Neural progenitor cell (in vitro differentiated cells): ENCODE data around the gene ALPK1. TPM values are rescaled to one million over a fixed set of nuclear protein-coding genes. Genes with fewer than 3 reads are reported as not detected.

Experiments
- DNase-seq: peaks from one replicate; pipeline ENCODE4 v3.0.0-alpha.2; 2016; ENCODE audit warnings: low spot score
- H2AFZ ChIP-seq: fragments of 200-600 bp; sonication (generic); replicated peaks from 2 replicates; pipeline ENCODE4 v1.6.1; 2016; ENCODE audit warnings: antibody characterized with exemption
- H3F3A ChIP-seq: fragments of 200-600 bp; sonication (generic); 2 replicates; pipeline ENCODE4 v1.6.1; 2016; ENCODE audit warnings: antibody characterized with exemption, low read depth
- H3K27ac ChIP-seq: fragments of 200-600 bp; sonication (generic); 2 replicates; pipeline ENCODE4 v1.5.1; 2016; ENCODE audit warnings: mild to moderate bottlenecking
- H3K27me3 ChIP-seq: fragments of 200-600 bp; sonication (generic); 2 replicates; pipeline ENCODE4 v1.6.1; 2016; ENCODE audit warnings: mild to moderate bottlenecking, moderate library complexity
- H3K36me3 ChIP-seq: fragments of 200-600 bp; sonication (generic); 2 replicates; pipeline ENCODE4 v1.5.1; 2016
- H3K4me1 ChIP-seq: fragments of 200-600 bp; sonication (generic); 2 replicates; pipeline ENCODE4 v1.6.1; 2016; ENCODE audit warnings: mixed run types
- H3K4me2 ChIP-seq: fragments of 200-600 bp; sonication (generic); 2 replicates; pipeline ENCODE4 v1.6.1; 2016
- H3K4me3 ChIP-seq: fragments of 200-600 bp; sonication (generic); 2 replicates; pipeline ENCODE4 v1.5.1; 2016
- H3K79me2 ChIP-seq: fragments of 200-600 bp; sonication (generic); 2 replicates; pipeline ENCODE4 v1.6.1; 2016; ENCODE audit warnings: low read depth
- H3K9ac ChIP-seq: fragments of 200-600 bp; sonication (generic); 2 replicates; pipeline ENCODE4 v1.6.1; 2016
- H3K9me3 ChIP-seq: fragments of 200-600 bp; sonication (generic); 2 replicates; pipeline ENCODE4 v1.5.1; 2016; ENCODE audit warnings: low read depth
- H4K20me1 ChIP-seq: fragments of 200-600 bp; sonication (generic); 2 replicates; pipeline ENCODE4 v1.6.1; 2016; ENCODE audit warnings: low read depth
- H3K27ac Mint-ChIP-seq: 3 replicates; pipeline ENCODE4 v1.8.0; 2021; ENCODE audit warnings: mixed read lengths
- H3K27me3 Mint-ChIP-seq: 2 replicates; pipeline ENCODE4 v1.8.0; 2022; ENCODE audit warnings: low read depth, mild to moderate bottlenecking, inconsistent platforms, moderate library complexity, mixed read lengths; ENCODE audit not compliant: insufficient read depth
- H3K36me3 Mint-ChIP-seq: 3 replicates; pipeline ENCODE4 v1.8.0; 2021; ENCODE audit warnings: mixed read lengths
- H3K4me1 Mint-ChIP-seq: 3 replicates; pipeline ENCODE4 v1.8.0; 2021; ENCODE audit warnings: mixed read lengths
- H3K4me3 Mint-ChIP-seq: 3 replicates; pipeline ENCODE4 v1.8.0; 2021; ENCODE audit warnings: mild to moderate bottlenecking, moderate library complexity, mixed read lengths
- H3K9me3 Mint-ChIP-seq: 3 replicates; pipeline ENCODE4 v1.8.0; 2020; ENCODE audit warnings: mixed read lengths
- EZH2 ChIP-seq: fragments of 200-600 bp; sonication (generic); IDR thresholded peaks from 2 replicates; pipeline ENCODE4 v1.6.1; 2017; ENCODE audit warnings: antibody characterized with exemption, mild to moderate bottlenecking, moderate library complexity
- EZH2phosphoT487 ChIP-seq: fragments of 200-600 bp; sonication (generic); IDR thresholded peaks from 2 replicates; pipeline ENCODE4 v1.6.1; 2017; ENCODE audit warnings: antibody characterized with exemption
- total RNA-seq: library from RNA; depleted of rRNA; stranded (reverse); fragments of >200 nt; gene quantifications from 2 replicates; pipeline ENCODE4 v1.2.3, GENCODE V29; 2015; ENCODE audit warnings: low replicate concordance
- TF ChIP-seq, protein P1 (sequence below): fragments of 200-600 bp; sonication (generic); IDR thresholded peaks from 2 replicates; pipeline ENCODE4 v1.5.1; 2017; ENCODE audit warnings: antibody characterized with exemption, mild to moderate bottlenecking

ALPK1 gene
- total RNA-seq, 1 donor from 2014 or later = 0.41 TPM

DNA sequence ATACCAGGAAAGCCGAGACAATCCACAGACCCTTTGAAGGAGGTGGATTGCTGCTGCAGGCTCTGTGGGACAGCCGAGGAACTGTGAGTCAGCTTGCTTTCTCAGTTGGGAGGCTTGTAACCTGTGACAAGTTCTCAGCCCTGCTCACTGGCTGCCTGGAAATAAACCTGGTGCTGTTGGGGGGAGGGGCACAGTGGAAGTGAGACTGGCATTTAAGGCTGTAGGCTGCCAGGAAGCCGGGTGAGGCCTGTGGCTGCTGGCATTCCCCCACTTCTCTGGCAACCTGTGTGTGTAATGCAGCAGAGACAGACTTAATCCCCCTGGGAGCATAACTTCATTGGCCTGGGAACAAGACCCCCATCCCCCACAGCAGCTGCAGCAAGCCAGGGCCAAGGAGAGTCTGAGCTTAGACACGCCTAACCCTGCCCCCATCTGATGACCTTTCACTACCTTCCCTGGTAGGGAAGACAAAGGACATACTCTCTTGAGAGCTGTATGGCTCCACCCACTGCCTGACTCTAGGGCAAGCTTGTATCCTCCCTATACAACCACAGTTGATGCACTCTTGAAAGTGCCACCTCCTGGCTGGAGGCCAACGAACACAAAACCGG, 64.1 kb downstream of the ALPK1 start:
- Histone ChIP-seq H3K27me3 (no peaks in the 10 kb centered on the region), H2AFZ (peak overlapping the region; percentile 50), H3K4me3 (no peak overlapping the region), H3F3A (peaks cover 7% of the 10 kb centered on the region), H3K27ac (peak overlapping the region; percentile 46), H3K9ac (no peak overlapping the region), H3K4me1 (peaks cover 3% of the 10 kb centered on the region), H4K20me1 (no peaks in the 10 kb centered on the region), H3K36me3 (no peaks in the 10 kb centered on the region), H3K9me3 (no peaks in the 10 kb centered on the region), H3K79me2 (no peaks in the 10 kb centered on the region), H3K4me2 (peak overlapping the region; percentile 31)
- Mint-ChIP-seq H3K27ac (no peak overlapping the region), H3K27me3 (peaks cover 10% of the 10 kb centered on the region), H3K4me1 (peaks cover 10% of the 10 kb centered on the region), H3K9me3 (peaks cover 54% of the 10 kb centered on the region), H3K4me3 (no peak overlapping the region), H3K36me3 (peaks cover 5% of the 10 kb centered on the region)
- TF ChIP-seq EZH2 (no peak), EZH2phosphoT487 (no peak)
- TF ChIP-seq, protein P1, sequence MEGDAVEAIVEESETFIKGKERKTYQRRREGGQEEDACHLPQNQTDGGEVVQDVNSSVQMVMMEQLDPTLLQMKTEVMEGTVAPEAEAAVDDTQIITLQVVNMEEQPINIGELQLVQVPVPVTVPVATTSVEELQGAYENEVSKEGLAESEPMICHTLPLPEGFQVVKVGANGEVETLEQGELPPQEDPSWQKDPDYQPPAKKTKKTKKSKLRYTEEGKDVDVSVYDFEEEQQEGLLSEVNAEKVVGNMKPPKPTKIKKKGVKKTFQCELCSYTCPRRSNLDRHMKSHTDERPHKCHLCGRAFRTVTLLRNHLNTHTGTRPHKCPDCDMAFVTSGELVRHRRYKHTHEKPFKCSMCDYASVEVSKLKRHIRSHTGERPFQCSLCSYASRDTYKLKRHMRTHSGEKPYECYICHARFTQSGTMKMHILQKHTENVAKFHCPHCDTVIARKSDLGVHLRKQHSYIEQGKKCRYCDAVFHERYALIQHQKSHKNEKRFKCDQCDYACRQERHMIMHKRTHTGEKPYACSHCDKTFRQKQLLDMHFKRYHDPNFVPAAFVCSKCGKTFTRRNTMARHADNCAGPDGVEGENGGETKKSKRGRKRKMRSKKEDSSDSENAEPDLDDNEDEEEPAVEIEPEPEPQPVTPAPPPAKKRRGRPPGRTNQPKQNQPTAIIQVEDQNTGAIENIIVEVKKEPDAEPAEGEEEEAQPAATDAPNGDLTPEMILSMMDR = no peak
- peak; percentile 64 for DNase-seq

DNA sequence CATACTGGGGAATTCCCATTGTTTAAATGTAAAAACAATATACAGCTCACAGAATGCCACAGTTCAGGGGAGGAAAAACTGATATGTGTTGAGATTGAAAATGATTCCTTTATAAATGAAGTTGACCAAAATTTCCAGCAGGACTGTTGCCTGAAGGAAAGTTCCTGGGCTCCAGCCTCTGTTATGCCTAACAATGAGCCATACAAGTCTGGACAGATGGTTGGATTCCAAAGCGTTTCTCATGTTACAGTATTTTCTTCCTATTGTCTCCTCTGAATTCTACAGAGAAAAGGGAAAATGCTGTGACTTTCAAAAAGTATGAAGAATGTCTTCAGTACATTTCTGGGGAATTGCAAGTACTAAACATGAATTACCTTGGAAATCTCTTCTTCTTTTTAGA, 73.3 kb downstream of the ALPK1 start:
- H2AFZ ChIP-seq = peak overlapping the region; percentile 14
- H3K4me1 ChIP-seq = peaks cover 18% of the 10 kb centered on the region
- H3K36me3 Mint-ChIP-seq = peaks cover 2% of the 10 kb centered on the region
- no peaks in the 10 kb centered on the region for H3K27me3 ChIP-seq
- H3K27ac ChIP-seq = no peak overlapping the region
- no peak for DNase-seq
- H3K27ac Mint-ChIP-seq = no peak overlapping the region
- H3K9me3 Mint-ChIP-seq = peaks cover 20% of the 10 kb centered on the region
- no peak overlapping the region for H3K4me3 Mint-ChIP-seq
- no peaks in the 10 kb centered on the region for H3K36me3 ChIP-seq
- H4K20me1 ChIP-seq = no peaks in the 10 kb centered on the region
- TF ChIP-seq EZH2phosphoT487 (no peak), EZH2 (no peak)
- TF ChIP-seq, protein P1 = no peak
- H3K9me3 ChIP-seq = peaks cover 4% of the 10 kb centered on the region
- H3F3A ChIP-seq = no peaks in the 10 kb centered on the region
- H3K9ac ChIP-seq = no peak overlapping the region
- no peaks in the 10 kb centered on the region for H3K27me3 Mint-ChIP-seq
- H3K79me2 ChIP-seq = no peaks in the 10 kb centered on the region
- H3K4me2 ChIP-seq = peak overlapping the region; percentile 27
- H3K4me1 Mint-ChIP-seq = no peaks in the 10 kb centered on the region
- H3K4me3 ChIP-seq = no peak overlapping the region

DNA sequence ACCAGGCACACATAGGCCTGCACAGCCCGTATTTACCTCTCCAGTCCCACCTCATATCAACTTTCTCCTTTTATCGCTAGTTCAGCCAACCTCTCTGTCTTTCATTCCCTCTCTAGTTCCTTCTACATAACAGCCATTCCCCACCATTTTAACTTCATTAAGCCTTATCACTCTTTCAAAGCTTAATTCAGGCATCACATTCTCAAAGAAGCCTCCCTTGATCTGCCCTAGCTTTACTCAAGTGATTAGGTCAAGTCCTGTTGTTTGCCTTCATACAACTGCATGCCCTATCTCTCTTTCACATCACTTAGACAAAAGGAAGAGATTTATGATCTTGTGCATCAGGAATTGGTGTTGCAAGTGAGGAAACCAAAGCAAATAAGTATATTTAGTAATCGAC, 74.2 kb downstream of the ALPK1 start:
- Mint-ChIP-seq H3K27ac (no peak overlapping the region), H3K4me3 (no peak overlapping the region), H3K36me3 (peaks cover 2% of the 10 kb centered on the region), H3K27me3 (no peaks in the 10 kb centered on the region), H3K4me1 (no peaks in the 10 kb centered on the region), H3K9me3 (peaks cover 15% of the 10 kb centered on the region)
- H3K27me3 ChIP-seq = no peaks in the 10 kb centered on the region
- no peak overlapping the region for H3K4me2 ChIP-seq
- no peak overlapping the region for H2AFZ ChIP-seq
- no peaks in the 10 kb centered on the region for H4K20me1 ChIP-seq
- H3K9me3 ChIP-seq = peaks cover 4% of the 10 kb centered on the region
- peaks cover 18% of the 10 kb centered on the region for H3K4me1 ChIP-seq
- DNase-seq = no peak
- no peaks in the 10 kb centered on the region for H3K79me2 ChIP-seq
- TF ChIP-seq EZH2 (no peak), EZH2phosphoT487 (no peak)
- TF ChIP-seq, protein P1 = no peak
- H3K36me3 ChIP-seq = no peaks in the 10 kb centered on the region
- no peak overlapping the region for H3K9ac ChIP-seq
- no peaks in the 10 kb centered on the region for H3F3A ChIP-seq
- no peak overlapping the region for H3K4me3 ChIP-seq
- no peak overlapping the region for H3K27ac ChIP-seq
